AG04449 (cell line): Measurements from ENCODE around the gene SCD.

Experiments used
- CTCF ChIA-PET: fragments of 350-600 bp; formaldehyde crosslinking; extraction: SDS; loops from one replicate; lab custom pipeline; 2021; ENCODE audit warnings: antibody characterized with exemption; lab: Yijun Ruan, JAX
- POLR2A ChIA-PET: fragments of 400-600, 350-600 bp; formaldehyde crosslinking; extraction: SDS; loops from one replicate; lab custom pipeline; 2020; ENCODE audit warnings: antibody characterized with exemption, inconsistent platforms; lab: Yijun Ruan, JAX
- DNase-seq: peaks from one replicate; pipeline ENCODE4 v3.0.0-alpha.2; 2010; ENCODE audit warnings: low read depth, low spot score
- H3K4me3 ChIP-seq: 2 replicates; pipeline ENCODE4 v1.5.1; 2011; ENCODE audit warnings: low read depth, mild to moderate bottlenecking, control low read depth, low read length
- TF ChIP-seq, protein P1 (sequence below): IDR thresholded peaks from one replicate; pipeline ENCODE4 v1.5.1; 2011; ENCODE audit warnings: mild to moderate bottlenecking, moderate library complexity, low read length, control low read depth, inconsistent platforms; ENCODE audit not compliant: insufficient read depth; ENCODE audit errors: missing control alignments

Gene SCD

DNA sequence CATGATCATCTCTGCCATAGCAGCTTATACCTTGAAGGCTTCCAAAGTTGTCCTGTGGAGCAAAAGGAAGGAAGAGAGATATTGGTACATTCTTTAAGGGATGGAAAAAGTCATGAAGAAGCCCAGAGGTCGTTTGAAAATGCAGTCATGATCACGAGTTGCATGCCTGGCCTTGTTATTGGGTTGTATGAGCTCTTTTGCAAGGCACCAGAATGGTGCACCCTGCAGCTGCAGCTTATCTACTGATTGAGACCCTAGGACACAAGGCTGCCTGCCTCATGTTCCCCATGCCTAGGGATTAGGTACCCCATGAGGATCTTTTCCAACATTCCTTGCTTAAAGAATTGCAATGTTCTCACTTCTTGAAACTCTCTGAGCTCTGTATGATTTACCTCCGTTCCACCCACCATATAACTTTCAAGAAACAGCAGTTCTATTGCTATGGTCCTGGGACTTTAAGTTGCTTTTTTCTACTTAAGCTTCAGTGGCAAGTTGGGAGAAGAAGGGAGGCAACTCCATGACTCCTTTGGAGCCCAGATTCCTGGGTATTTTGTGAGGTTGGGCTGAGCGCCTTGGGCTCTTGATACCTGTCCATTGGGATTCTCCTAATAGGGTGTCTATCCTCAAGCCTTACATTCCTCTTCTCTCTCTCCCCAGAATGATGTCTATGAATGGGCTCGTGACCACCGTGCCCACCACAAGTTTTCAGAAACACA is 6.9 kb downstream of the SCD start:
- H3K4me3 ChIP-seq = no peak overlapping the region
- TF ChIP-seq, protein P1, sequence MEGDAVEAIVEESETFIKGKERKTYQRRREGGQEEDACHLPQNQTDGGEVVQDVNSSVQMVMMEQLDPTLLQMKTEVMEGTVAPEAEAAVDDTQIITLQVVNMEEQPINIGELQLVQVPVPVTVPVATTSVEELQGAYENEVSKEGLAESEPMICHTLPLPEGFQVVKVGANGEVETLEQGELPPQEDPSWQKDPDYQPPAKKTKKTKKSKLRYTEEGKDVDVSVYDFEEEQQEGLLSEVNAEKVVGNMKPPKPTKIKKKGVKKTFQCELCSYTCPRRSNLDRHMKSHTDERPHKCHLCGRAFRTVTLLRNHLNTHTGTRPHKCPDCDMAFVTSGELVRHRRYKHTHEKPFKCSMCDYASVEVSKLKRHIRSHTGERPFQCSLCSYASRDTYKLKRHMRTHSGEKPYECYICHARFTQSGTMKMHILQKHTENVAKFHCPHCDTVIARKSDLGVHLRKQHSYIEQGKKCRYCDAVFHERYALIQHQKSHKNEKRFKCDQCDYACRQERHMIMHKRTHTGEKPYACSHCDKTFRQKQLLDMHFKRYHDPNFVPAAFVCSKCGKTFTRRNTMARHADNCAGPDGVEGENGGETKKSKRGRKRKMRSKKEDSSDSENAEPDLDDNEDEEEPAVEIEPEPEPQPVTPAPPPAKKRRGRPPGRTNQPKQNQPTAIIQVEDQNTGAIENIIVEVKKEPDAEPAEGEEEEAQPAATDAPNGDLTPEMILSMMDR = no peak
- POLR2A ChIA-PET = no interaction called here
- DNase-seq = no peak
- CTCF ChIA-PET = interaction anchor here (1.1 to 2.6 kb wide), 6 partner anchors 9 to 155 kb away, joined by 3 to 6 read pairs (median 4); no protein-coding TSS in a partner anchor

DNA sequence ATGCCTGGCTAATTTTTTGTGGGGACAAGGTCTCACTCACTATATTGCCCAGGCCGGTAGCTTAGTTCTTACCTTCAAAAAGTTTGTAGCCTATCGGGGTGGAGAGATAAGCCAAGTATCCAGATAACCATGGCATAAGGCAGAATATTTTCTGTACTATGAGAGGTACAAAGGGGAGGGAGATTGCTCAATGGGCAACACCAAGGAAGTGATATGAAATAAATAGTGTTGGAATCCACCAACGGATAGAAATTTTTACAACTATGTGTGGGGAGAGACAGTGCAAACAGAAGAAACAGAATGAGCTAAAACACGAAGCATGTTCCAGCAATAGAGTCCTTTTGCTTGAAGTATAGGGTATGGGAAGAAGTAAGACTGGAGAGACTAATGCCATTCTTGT is 8.1 kb downstream of the SCD start:
- no peak for DNase-seq
- H3K4me3 ChIP-seq = no peak overlapping the region
- ChIA-PET CTCF (interaction anchor here (1.3 to 1.9 kb wide), 3 partner anchors 10 to 79 kb away, joined by 3 to 6 read pairs (median 6); no protein-coding TSS in a partner anchor), POLR2A (no interaction called here)
- TF ChIP-seq, protein P1 = no peak

DNA sequence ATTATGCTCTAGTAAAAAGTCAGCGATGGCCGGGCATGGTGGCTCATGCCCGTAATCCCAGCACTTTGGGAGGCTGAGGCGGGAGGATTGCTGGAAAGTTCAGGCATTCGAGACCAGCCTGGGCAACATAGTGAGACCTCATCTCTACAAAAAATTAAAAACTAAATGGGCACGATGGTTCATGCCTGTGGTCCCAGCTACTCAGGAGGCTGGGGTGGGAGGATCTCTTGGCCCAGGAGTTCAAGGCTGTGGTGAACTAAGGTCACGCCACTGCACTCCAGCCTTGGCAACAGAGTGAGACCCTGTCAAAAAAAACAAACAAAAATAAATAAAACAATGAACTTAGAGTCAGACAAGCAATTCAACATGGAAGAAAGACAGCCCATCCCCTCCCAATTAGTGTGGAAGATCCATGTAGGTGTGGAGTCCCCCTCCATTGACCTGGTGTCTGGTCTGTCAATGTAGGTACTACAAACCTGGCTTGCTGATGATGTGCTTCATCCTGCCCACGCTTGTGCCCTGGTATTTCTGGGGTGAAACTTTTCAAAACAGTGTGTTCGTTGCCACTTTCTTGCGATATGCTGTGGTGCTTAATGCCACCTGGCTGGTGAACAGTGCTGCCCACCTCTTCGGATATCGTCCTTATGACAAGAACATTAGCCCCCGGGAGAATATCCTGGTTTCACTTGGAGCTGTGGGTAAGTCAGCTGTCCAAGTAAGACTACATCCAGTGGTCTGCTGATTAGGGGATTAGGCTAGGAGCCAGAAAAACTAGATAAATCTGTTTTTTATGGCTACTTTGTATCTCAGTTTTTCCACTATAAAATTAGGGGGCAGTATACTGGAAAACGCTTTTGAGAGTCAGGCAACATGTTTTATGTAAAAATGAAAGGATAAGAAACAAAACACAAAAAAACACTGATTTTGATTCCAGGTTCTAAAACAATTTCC is 9.3 kb downstream of the SCD start:
- POLR2A ChIA-PET = no interaction called here
- CTCF ChIA-PET = no interaction called here

DNA sequence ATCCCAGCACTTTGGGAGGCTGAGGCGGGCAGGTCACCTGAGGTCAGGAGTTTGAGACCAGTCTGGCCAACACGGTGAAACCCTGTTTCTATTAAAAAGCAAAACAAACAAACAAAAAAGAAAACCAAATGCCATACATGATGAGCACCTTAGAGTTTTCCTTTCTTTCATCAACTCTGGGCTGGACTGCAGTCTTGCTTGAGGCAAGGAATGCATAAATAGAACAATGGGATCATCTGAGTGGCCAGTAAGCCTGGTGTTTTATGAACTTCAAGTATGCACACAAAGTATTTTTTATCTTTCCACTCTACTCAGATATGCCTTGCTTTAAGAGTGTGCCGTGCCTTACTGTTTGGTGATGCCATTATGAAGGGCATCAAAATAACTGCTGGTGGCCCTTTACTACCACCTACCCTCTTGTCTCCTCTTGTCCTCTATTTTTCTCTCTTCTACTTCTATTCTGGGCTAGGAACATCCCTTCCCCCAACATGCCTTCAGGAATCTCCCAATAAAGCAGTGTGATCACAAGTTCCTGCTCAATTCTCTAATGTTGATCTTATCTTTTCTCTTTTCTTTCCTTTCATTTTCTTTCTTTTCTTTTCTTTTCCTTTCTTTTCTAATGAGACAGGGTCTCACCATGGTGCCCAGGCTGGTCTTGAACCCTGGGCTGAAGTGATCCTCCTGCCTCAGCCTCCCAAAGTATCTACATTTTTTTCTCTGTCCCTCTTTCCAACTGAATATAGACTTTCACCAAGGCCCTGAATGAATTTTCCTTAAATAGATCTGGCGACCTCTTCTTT is 10.2 kb downstream of the SCD start:
- no peak for DNase-seq
- ChIA-PET CTCF (interaction anchor here (2.6 kb wide), 1 partner anchor 9 kb away, joined by 13 read pairs; the partner anchor contains the start of gene SCD), POLR2A (no interaction called here)
- TF ChIP-seq, protein P1 = no peak
- no peak overlapping the region for H3K4me3 ChIP-seq

More for the DNA sequence above, 9.3 kb downstream of the SCD start:
- no peak for DNase-seq
- H3K4me3 ChIP-seq = no peak overlapping the region
- TF ChIP-seq, protein P1 = no peak

DNA sequence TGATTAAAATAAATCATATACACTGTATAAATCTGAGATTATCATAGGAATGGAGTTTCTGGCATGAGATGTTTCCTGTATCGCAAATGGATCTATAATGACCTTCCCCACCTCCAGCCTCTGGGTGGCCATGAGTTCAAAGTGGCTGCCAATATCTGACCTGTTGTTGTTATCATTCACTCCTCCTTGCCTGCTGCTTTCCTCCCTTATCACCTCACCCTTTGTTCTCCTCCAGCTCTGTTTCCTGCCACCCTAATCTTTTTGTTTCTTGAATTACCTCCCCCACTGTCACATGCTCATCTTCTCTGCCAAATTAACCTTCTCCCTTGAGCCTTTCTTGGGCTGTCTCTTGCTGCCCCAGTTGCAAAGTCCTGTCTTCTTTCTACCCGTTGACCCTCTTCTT is 12.0 kb downstream of the SCD start:
- POLR2A ChIA-PET = no interaction called here
- CTCF ChIA-PET = interaction anchor here (1.0 to 2.6 kb wide), 5 partner anchors 11 to 75 kb away, joined by 3 to 13 read pairs (median 4); partner anchors contain the start of gene SCD
- no peak overlapping the region for H3K4me3 ChIP-seq
- TF ChIP-seq, protein P1 = no peak
- DNase-seq = no peak
